GM06990 (cell line): ENCODE results near the gene CTU1.

Experiments used
- DNase-seq: peaks from one replicate; pipeline ENCODE4 v3.0.0-alpha.2; 2011; ENCODE audit not compliant: insufficient read length; ENCODE audit errors: extremely low read depth
- H3K27me3 ChIP-seq: replicated peaks from 2 replicates; pipeline ENCODE4 v1.6.0; 2011; ENCODE audit warnings: low read length; ENCODE audit not compliant: control insufficient read depth, insufficient read depth
- H3K36me3 ChIP-seq: 2 replicates; pipeline ENCODE4 v1.5.1; 2011; ENCODE audit warnings: low read length; ENCODE audit not compliant: control insufficient read depth, insufficient read depth
- H3K4me3 ChIP-seq: replicated peaks from 2 replicates; pipeline ENCODE4 v1.5.1; 2011; ENCODE audit warnings: low read depth, mild to moderate bottlenecking, control low read depth, low read length
- CTCF ChIP-seq: IDR thresholded peaks from 2 replicates; pipeline ENCODE4 v1.5.1; 2011; ENCODE audit warnings: low read length, control low read depth, mild to moderate bottlenecking, inconsistent platforms; ENCODE audit not compliant: insufficient read depth, poor library complexity, severe bottlenecking

The CTU1 gene

GRCh38 chr19:51098365-51099046, 9.7 kb downstream of the CTU1 start:
- DNase-seq, result no peak
- H3K27me3 ChIP-seq, result no peaks in the 10 kb centered on the region
- TF ChIP-seq CTCF, result no peak
- H3K36me3 ChIP-seq, result peaks cover 7% of the 10 kb centered on the region
- H3K4me3 ChIP-seq, result no peak overlapping the region

- Histone ChIP-seq H3K36me3 (peaks cover 7% of the 10 kb centered on the region), H3K4me3 (no peak overlapping the region), H3K27me3 (no peaks in the 10 kb centered on the region)
- no peak for DNase-seq
- TF ChIP-seq CTCF, result no peak
Measured at GRCh38 chr19:51097796-51098195, 10.4 kb downstream of the CTU1 start.

- Histone ChIP-seq H3K4me3 (no peak overlapping the region), H3K36me3 (peaks cover 5% of the 10 kb centered on the region), H3K27me3 (no peaks in the 10 kb centered on the region)
- no peak for DNase-seq
- peak; percentile 79 for TF ChIP-seq CTCF
Measured at GRCh38 chr19:51097166-51097738, 11.0 kb downstream of the CTU1 start.

GRCh38 chr19:51096473-51097165, 11.6 kb downstream of the CTU1 start:
- peak; percentile 33 for TF ChIP-seq CTCF
- H3K27me3 ChIP-seq, result no peaks in the 10 kb centered on the region
- DNase-seq, result no peak
- H3K4me3 ChIP-seq, result no peak overlapping the region
- H3K36me3 ChIP-seq, result peaks cover 4% of the 10 kb centered on the region

GRCh38 chr19:51094696-51095279, 13.4 kb downstream of the CTU1 start:
- Histone ChIP-seq H3K4me3 (no peak overlapping the region), H3K36me3 (no peaks in the 10 kb centered on the region; the same call in none of the 2 replicates), H3K27me3 (no peaks in the 10 kb centered on the region)
- DNase-seq, result no peak
- peak; percentile 64 for TF ChIP-seq CTCF
